Upper lobe of left lung (tissue), 4 donors: Measurements from ENCODE around the gene APOBEC3B.

Experiments used
- EP300 ChIP-seq, 4 donors: sonication (generic); formaldehyde crosslinking; IDR thresholded peaks; one replicate each; pipeline ENCODE4 v1.5.1; 2017; ENCODE audit warnings: antibody characterized with exemption in 4 of 4, control low read depth in 2 of 4
- POLR2A ChIP-seq, 4 donors: fragments of 450-650 bp; IDR thresholded peaks; one replicate each; pipeline ENCODE4 v1.5.1; 2016 to 2017; ENCODE audit warnings: antibody characterized with exemption in 4 of 4, mild to moderate bottlenecking in 2 of 4
- POLR2AphosphoS5 ChIP-seq, 2 donors: sonication (generic); formaldehyde crosslinking; IDR thresholded peaks; one replicate each; pipeline ENCODE4 v1.5.1; 2017; ENCODE audit warnings: antibody characterized with exemption in 2 of 2
- TF ChIP-seq, protein P1 (sequence below), 6 experiments: fragments of 450-650 bp in 4 of 6; fragments of 200-600 bp in 2 of 6; sonication (generic) in 2 of 6; IDR thresholded peaks; one replicate each; pipeline ENCODE4 v1.5.1; 2016 to 2019; ENCODE audit warnings: antibody characterized with exemption in 6 of 6

- no peak for TF ChIP-seq EP300 (IDR thresholded peaks at IDR 0.05)
- no peak for TF ChIP-seq POLR2AphosphoS5 (IDR thresholded peaks at IDR 0.05)
- TF ChIP-seq, protein P1, sequence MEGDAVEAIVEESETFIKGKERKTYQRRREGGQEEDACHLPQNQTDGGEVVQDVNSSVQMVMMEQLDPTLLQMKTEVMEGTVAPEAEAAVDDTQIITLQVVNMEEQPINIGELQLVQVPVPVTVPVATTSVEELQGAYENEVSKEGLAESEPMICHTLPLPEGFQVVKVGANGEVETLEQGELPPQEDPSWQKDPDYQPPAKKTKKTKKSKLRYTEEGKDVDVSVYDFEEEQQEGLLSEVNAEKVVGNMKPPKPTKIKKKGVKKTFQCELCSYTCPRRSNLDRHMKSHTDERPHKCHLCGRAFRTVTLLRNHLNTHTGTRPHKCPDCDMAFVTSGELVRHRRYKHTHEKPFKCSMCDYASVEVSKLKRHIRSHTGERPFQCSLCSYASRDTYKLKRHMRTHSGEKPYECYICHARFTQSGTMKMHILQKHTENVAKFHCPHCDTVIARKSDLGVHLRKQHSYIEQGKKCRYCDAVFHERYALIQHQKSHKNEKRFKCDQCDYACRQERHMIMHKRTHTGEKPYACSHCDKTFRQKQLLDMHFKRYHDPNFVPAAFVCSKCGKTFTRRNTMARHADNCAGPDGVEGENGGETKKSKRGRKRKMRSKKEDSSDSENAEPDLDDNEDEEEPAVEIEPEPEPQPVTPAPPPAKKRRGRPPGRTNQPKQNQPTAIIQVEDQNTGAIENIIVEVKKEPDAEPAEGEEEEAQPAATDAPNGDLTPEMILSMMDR (IDR thresholded peaks at IDR 0.05), result no peak
- TF ChIP-seq POLR2A (IDR thresholded peaks at IDR 0.05), result no peak
These were observed 37.5 kb upstream of the APOBEC3B start for GRCh38 chr22:38944653-38945052.
